ENCODE results near the gene TMEM144.
"Not testable (repeated sequence)": the region's sequence is repeated elsewhere in the genome, so short reads cannot be mapped to it uniquely, and the experiment has no call there.

The TMEM144 gene

GRCh38 chr4:158238575-158238974, 28.3 kb downstream of the TMEM144 start:
- no peak for DNase-seq

GRCh38 chr4:158239196-158239595, 28.9 kb downstream of the TMEM144 start:
- DNase-seq = no peak

- no peak for DNase-seq
Measured at GRCh38 chr4:158243071-158243470, 32.8 kb downstream of the TMEM144 start.

GRCh38 chr4:158250321-158250720, 40.0 kb downstream of the TMEM144 start:
- no peak for DNase-seq

GRCh38 chr4:158253350-158253980, 43.2 kb downstream of the TMEM144 start:
- DNase-seq = peak; percentile 17

- DNase-seq = no peak
Measured at GRCh38 chr4:158254292-158254691, 44.0 kb downstream of the TMEM144 start.

GRCh38 chr4:158255727-158256324, 45.5 kb downstream of the TMEM144 start:
- no peak for DNase-seq

- no peak for DNase-seq
Measured at GRCh38 chr4:158259955-158260575, 49.8 kb downstream of the TMEM144 start.

- no peak for DNase-seq
Measured at GRCh38 chr4:158261480-158261879, 51.2 kb downstream of the TMEM144 start.

- no peak for DNase-seq
Measured at GRCh38 chr4:158268553-158268952, 58.3 kb downstream of the TMEM144 start.

GRCh38 chr4:158274636-158275035, 64.3 kb downstream of the TMEM144 start:
- DNase-seq = no peak

GRCh38 chr4:158277558-158277957, 67.3 kb downstream of the TMEM144 start:
- no peak for DNase-seq

GRCh38 chr4:158279052-158279451, 68.8 kb downstream of the TMEM144 start:
- not testable (repeated sequence) for DNase-seq

GRCh38 chr4:158280856-158281255, 70.6 kb downstream of the TMEM144 start:
- DNase-seq = no peak

GRCh38 chr4:158282252-158282651, 72.0 kb downstream of the TMEM144 start:
- DNase-seq = no peak

GRCh38 chr4:158285429-158286216, 75.3 kb downstream of the TMEM144 start:
- no peak for DNase-seq

GRCh38 chr4:158290912-158291311, 80.6 kb downstream of the TMEM144 start:
- DNase-seq = no peak

GRCh38 chr4:158291334-158292055, 81.2 kb downstream of the TMEM144 start:
- DNase-seq = no peak

- DNase-seq = no peak
Measured at GRCh38 chr4:158292156-158292555, 81.9 kb downstream of the TMEM144 start.

GRCh38 chr4:158295053-158295452, 84.8 kb downstream of the TMEM144 start:
- DNase-seq = no peak

GRCh38 chr4:158297866-158298265, 87.6 kb downstream of the TMEM144 start:
- DNase-seq = no peak

GRCh38 chr4:158299459-158300007, 89.2 kb downstream of the TMEM144 start:
- DNase-seq = no peak

GRCh38 chr4:158300012-158300411, 89.7 kb downstream of the TMEM144 start:
- no peak for DNase-seq
